WTC11 (cell line): ENCODE measurements around the gene NR1D1. TPM values are rescaled to one million over a fixed set of nuclear protein-coding genes. Genes with fewer than 3 reads are reported as not detected.

Experiments
- ATAC-seq: fragments of 200-7000 bp; cut with Tn5 transposase; 2 replicates; pipeline ENCODE4 v1.10.0; 2021; ENCODE audit warnings: mild to moderate bottlenecking, moderate library complexity
- Bru-seq: library from RNA; stranded (reverse); fragments of 400-500 nt; gene quantifications from one replicate; lab custom pipeline; 2021; lab: Mats Ljungman, UMichigan
- CTCF ChIA-PET: fragments of 300-600 bp; sonication (Branson Sonifier 250); formaldehyde crosslinking; loops from one replicate; lab custom pipeline; 2021; ENCODE audit warnings: antibody characterized with exemption; lab: Charles Lee
- POLR2A ChIA-PET: fragments of 350-600 bp; sonication (Branson Sonifier 250); formaldehyde crosslinking; loops from one replicate; lab custom pipeline; 2021; ENCODE audit warnings: antibody characterized with exemption; lab: Charles Lee
- DNase-seq: peaks from one replicate; pipeline ENCODE4 v3.0.0; 2021; ENCODE audit warnings: low spot score
- H3K27ac Mint-ChIP-seq: 2 replicates; pipeline ENCODE4 v1.8.0; 2021; ENCODE audit warnings: mixed read lengths
- H3K27me3 Mint-ChIP-seq: 2 replicates; pipeline ENCODE4 v1.8.0; 2021; ENCODE audit warnings: low read depth, mild to moderate bottlenecking, moderate library complexity, mixed read lengths
- H3K36me3 Mint-ChIP-seq: 2 replicates; pipeline ENCODE4 v1.8.0; 2021; ENCODE audit warnings: mixed read lengths
- H3K4me1 Mint-ChIP-seq: 2 replicates; pipeline ENCODE4 v1.8.0; 2022; ENCODE audit warnings: mixed read lengths
- H3K4me3 Mint-ChIP-seq: 2 replicates; pipeline ENCODE4 v1.8.0; 2021; ENCODE audit warnings: mild to moderate bottlenecking, moderate library complexity, mixed read lengths
- H3K9me3 Mint-ChIP-seq: 2 replicates; pipeline ENCODE4 v1.8.0; 2021; ENCODE audit warnings: mixed read lengths
- ATF3 ChIP-seq: sonication (generic); formaldehyde crosslinking; conservative IDR thresholded peaks from 2 replicates; pipeline ENCODE4 v1.8.1; 2022; ENCODE audit warnings: mild to moderate bottlenecking, missing genetic modification reagents
- ATF6 ChIP-seq: sonication (generic); formaldehyde crosslinking; IDR thresholded peaks from 2 replicates; pipeline ENCODE4 v1.8.1; 2023; ENCODE audit warnings: mild to moderate bottlenecking, missing genetic modification reagents
- CTCF ChIP-seq: fragments of 200-600 bp; IDR thresholded peaks from 2 replicates; pipeline ENCODE4 v1.8.0; 2022; ENCODE audit warnings: antibody characterized with exemption
- E2F4 ChIP-seq: sonication (generic); formaldehyde crosslinking; IDR thresholded peaks from 2 replicates; pipeline ENCODE4 v1.8.1; 2022; ENCODE audit warnings: low read depth, mild to moderate bottlenecking, moderate library complexity, missing genetic modification reagents, borderline replicate concordance
- E2F5 ChIP-seq: sonication (generic); formaldehyde crosslinking; IDR thresholded peaks from 2 replicates; pipeline ENCODE4 v1.8.1; 2022; ENCODE audit warnings: mild to moderate bottlenecking, moderate library complexity, missing genetic modification reagents
- ELF4 ChIP-seq: sonication (generic); formaldehyde crosslinking; IDR thresholded peaks from 2 replicates; pipeline ENCODE4 v1.8.1; 2022; ENCODE audit warnings: low read depth, mild to moderate bottlenecking, moderate library complexity, missing genetic modification reagents
- ETV6 ChIP-seq: sonication (generic); formaldehyde crosslinking; IDR thresholded peaks from 2 replicates; pipeline ENCODE4 v1.8.1; 2022; ENCODE audit warnings: mild to moderate bottlenecking, missing genetic modification reagents
- FOXP1 ChIP-seq: sonication (generic); formaldehyde crosslinking; IDR thresholded peaks from 2 replicates; pipeline ENCODE4 v1.8.0; 2022; ENCODE audit warnings: missing genetic modification reagents, mild to moderate bottlenecking, moderate library complexity, borderline replicate concordance
- GABPB1 ChIP-seq: sonication (generic); formaldehyde crosslinking; IDR thresholded peaks from 2 replicates; pipeline ENCODE4 v1.8.1; 2023; ENCODE audit warnings: mild to moderate bottlenecking, missing genetic modification reagents
- HMGXB4 ChIP-seq: sonication (generic); formaldehyde crosslinking; IDR thresholded peaks from 2 replicates; pipeline ENCODE4 v1.8.1; 2023; ENCODE audit warnings: mild to moderate bottlenecking, moderate library complexity, missing genetic modification reagents
- IRF1 ChIP-seq: sonication (generic); formaldehyde crosslinking; IDR thresholded peaks from 2 replicates; pipeline ENCODE4 v1.8.0; 2023; ENCODE audit warnings: missing genetic modification reagents
- JUN ChIP-seq: sonication (generic); formaldehyde crosslinking; IDR thresholded peaks from 2 replicates; pipeline ENCODE4 v1.8.0; 2023; ENCODE audit warnings: mild to moderate bottlenecking, missing genetic modification reagents
- NFATC4 ChIP-seq: fragments of 250-450 bp; sonication (Bioruptor Pico); IDR thresholded peaks from 2 replicates; pipeline ENCODE4 v1.9.0; 2021; ENCODE audit warnings: mild to moderate bottlenecking
- OVOL2 ChIP-seq: fragments of 250-450 bp; sonication (Bioruptor Pico); IDR thresholded peaks from 2 replicates; pipeline ENCODE4 v1.9.0; 2021; ENCODE audit warnings: mild to moderate bottlenecking, borderline replicate concordance
- RORB ChIP-seq: fragments of 250-450 bp; sonication (Bioruptor Pico); IDR thresholded peaks from 2 replicates; pipeline ENCODE4 v1.9.0; 2021; ENCODE audit warnings: mild to moderate bottlenecking
- SP1 ChIP-seq: sonication (generic); formaldehyde crosslinking; conservative IDR thresholded peaks from 2 replicates; pipeline ENCODE4 v1.8.1; 2022; ENCODE audit warnings: missing genetic modification reagents
- TP53 ChIP-seq: sonication (generic); formaldehyde crosslinking; IDR thresholded peaks from 2 replicates; pipeline ENCODE4 v1.8.1; 2023; ENCODE audit warnings: mild to moderate bottlenecking, missing genetic modification reagents
- ZNF532 ChIP-seq: fragments of 250-450 bp; sonication (Bioruptor Pico); IDR thresholded peaks from 2 replicates; pipeline ENCODE4 v1.9.0; 2021; ENCODE audit warnings: mild to moderate bottlenecking, borderline replicate concordance
- long read RNA-seq, 3 experiments: library from RNA in 1 of 3; library from capped mRNA in 1 of 3; library from polyadenylated mRNA in 1 of 3; unstranded in 2 of 3; stranded (forward) in 1 of 3; transcript quantifications; one replicate each; pipeline ENCODE4 v2.0.0, GENCODE V29; 2021
- total RNA-seq: library from RNA; stranded (reverse); gene quantifications from 3 replicates; pipeline ENCODE4 v1.2.3, GENCODE V29; 2021

The NR1D1 gene
- 5.6 to 7.6 TPM (median 6.2 TPM) in 3 replicates for total RNA-seq
- Bru-seq, nascent RNA = percentile 52 among the genes with signal in this experiment
- long read RNA-seq, experiment 1, transcript NR1D1-201 (8 exons, 2,772 nt) = major isoform, 19 of 22 reads
- long read RNA-seq, experiment 1, partial matches to known transcripts = 1 of 22 reads
- long read RNA-seq, experiment 1, other reads (novel, unspliced or antisense) = 2 of 22 reads
- long read RNA-seq, experiment 2, transcript NR1D1-201 (8 exons, 2,772 nt) = major isoform, 6 of 13 reads
- long read RNA-seq, experiment 2, partial matches to known transcripts = 5 of 13 reads
- long read RNA-seq, experiment 2, other reads (novel, unspliced or antisense) = 2 of 13 reads
- long read RNA-seq, experiment 3, partial matches to known transcripts = 0 of 1 reads
- long read RNA-seq, experiment 3, other reads (novel, unspliced or antisense) = 0 of 1 reads

GRCh38 chr17:40100419-40100668 is at the start of gene NR1D1:
Gene NR1D1, minus strand, starts transcription at chr17:40100589. Its CDS starts 495 bp downstream, at chr17:40100094.
- peak within 1 kb of the TSS; percentile 85 for H3K27ac Mint-ChIP-seq
- no peak for ATAC-seq
- ChIA-PET CTCF (interaction anchor here (0.8 to 8.1 kb wide), 18 partner anchors 10 to 142 kb away, joined by 3 to 185 read pairs (median 6); partner anchors contain the start of genes MED24, THRA and WIPF2), POLR2A (interaction anchor here (0.6 to 3.1 kb wide), 9 partner anchors 12 to 120 kb away, joined by 3 to 56 read pairs (median 4); partner anchors contain the start of genes MED24, MSL1 and PSMD3)
- H3K36me3 Mint-ChIP-seq = peaks cover 13% of the 10 kb centered on the region
- H3K9me3 Mint-ChIP-seq = no peaks in the 10 kb centered on the region
- peaks cover 59% of the 10 kb centered on the region for H3K27me3 Mint-ChIP-seq
- 0 out of 2 replicates have a peak, but pooled peaks have one; percentile 86 for TF ChIP-seq JUN
- no peak for TF ChIP-seq FOXP1
- no peak for TF ChIP-seq E2F4 (CRISPR knock-in tag)
- TF ChIP-seq IRF1 = no peak
- TF ChIP-seq, all 79 proteins: peak for 1
- DNase-seq = no peak
- H3K4me1 Mint-ChIP-seq = peaks cover 63% of the 10 kb centered on the region
- peak within 1 kb of the TSS; percentile 79 for H3K4me3 Mint-ChIP-seq

GRCh38 chr17:40148527-40148926 is 48.1 kb upstream of the NR1D1 start:
- H3K4me1 Mint-ChIP-seq = no peaks in the 10 kb centered on the region
- H3K4me3 Mint-ChIP-seq = no peak overlapping the region
- H3K9me3 Mint-ChIP-seq = no peaks in the 10 kb centered on the region
- no peak for TF ChIP-seq ZNF532 (CRISPR knock-in tag)
- TF ChIP-seq TP53 (CRISPR knock-in tag) = no peak
- TF ChIP-seq HMGXB4 (CRISPR knock-in tag) = no peak
- no peak for TF ChIP-seq SP1 (CRISPR knock-in tag)
- TF ChIP-seq NFATC4 (CRISPR knock-in tag) = no peak
- TF ChIP-seq RORB = no peak
- no peak for TF ChIP-seq OVOL2
- TF ChIP-seq ATF3 (CRISPR knock-in tag) = no peak
- TF ChIP-seq CTCF = no peak
- no peak for TF ChIP-seq ELF4 (CRISPR knock-in tag)
- TF ChIP-seq ATF6 = no peak
- TF ChIP-seq ETV6 = no peak
- no peak for TF ChIP-seq GABPB1 (CRISPR knock-in tag)
- TF ChIP-seq E2F5 (CRISPR knock-in tag) = no peak
- DNase-seq (no peak), ATAC-seq (no peak)
- ChIA-PET POLR2A (no interaction called here), CTCF (interaction anchor here (0.8 kb wide), 1 partner anchor 15 kb away, joined by 3 read pairs; no protein-coding TSS in a partner anchor)
- H3K36me3 Mint-ChIP-seq = peaks cover 65% of the 10 kb centered on the region
- H3K27ac Mint-ChIP-seq = peak overlapping the region; percentile 81
- H3K27me3 Mint-ChIP-seq = no peaks in the 10 kb centered on the region
